Measurements from ENCODE around the gene CFAP77. TPM values are rescaled to one million over a fixed set of nuclear protein-coding genes. Genes with fewer than 3 reads are reported as not detected.

The CFAP77 gene
- total and polyA plus RNA-seq, 2 of the 13 experiments (the other 11 are each of a cell fraction or from before 2014, with no cell fraction given), result not detected

GRCh38 chr9:132457504-132458236 is 47.7 kb downstream of the CFAP77 start (continued):
- TF ChIP-seq, protein P1, sequence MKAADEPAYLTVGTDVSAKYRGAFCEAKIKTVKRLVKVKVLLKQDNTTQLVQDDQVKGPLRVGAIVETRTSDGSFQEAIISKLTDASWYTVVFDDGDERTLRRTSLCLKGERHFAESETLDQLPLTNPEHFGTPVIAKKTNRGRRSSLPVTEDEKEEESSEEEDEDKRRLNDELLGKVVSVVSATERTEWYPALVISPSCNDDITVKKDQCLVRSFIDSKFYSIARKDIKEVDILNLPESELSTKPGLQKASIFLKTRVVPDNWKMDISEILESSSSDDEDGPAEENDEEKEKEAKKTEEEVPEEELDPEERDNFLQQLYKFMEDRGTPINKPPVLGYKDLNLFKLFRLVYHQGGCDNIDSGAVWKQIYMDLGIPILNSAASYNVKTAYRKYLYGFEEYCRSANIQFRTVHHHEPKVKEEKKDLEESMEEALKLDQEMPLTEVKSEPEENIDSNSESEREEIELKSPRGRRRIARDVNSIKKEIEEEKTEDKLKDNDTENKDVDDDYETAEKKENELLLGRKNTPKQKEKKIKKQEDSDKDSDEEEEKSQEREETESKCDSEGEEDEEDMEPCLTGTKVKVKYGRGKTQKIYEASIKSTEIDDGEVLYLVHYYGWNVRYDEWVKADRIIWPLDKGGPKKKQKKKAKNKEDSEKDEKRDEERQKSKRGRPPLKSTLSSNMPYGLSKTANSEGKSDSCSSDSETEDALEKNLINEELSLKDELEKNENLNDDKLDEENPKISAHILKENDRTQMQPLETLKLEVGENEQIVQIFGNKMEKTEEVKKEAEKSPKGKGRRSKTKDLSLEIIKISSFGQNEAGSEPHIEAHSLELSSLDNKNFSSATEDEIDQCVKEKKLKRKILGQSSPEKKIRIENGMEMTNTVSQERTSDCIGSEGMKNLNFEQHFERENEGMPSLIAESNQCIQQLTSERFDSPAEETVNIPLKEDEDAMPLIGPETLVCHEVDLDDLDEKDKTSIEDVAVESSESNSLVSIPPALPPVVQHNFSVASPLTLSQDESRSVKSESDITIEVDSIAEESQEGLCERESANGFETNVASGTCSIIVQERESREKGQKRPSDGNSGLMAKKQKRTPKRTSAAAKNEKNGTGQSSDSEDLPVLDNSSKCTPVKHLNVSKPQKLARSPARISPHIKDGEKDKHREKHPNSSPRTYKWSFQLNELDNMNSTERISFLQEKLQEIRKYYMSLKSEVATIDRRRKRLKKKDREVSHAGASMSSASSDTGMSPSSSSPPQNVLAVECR (CRISPR knock-in tag; IDR thresholded peaks at IDR 0.05; ENCODE audit: borderline replicate concordance), result no peak

DNA sequence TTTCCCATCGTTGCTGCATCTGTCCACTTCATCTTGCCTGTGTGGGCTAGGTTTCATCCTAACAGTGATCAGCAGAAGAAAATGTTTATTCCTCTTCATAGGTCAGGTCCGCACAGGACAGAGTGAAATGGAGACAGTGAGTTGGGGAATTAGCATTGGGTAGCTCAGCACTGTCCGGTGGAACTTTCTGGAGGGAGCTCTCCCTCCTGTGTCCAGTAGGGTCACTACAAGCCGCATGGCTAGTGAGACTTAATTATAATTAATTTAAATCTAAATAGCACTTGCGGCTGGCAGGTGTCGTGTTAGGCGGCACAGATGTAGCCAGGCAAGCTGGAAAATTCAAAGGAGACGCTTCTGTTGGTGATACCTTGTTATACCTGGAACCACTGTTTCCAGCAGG is 48.4 kb downstream of the CFAP77 start:
- no peaks in the 10 kb centered on the region for H3K4me1 ChIP-seq (ENCODE audit: insufficient read depth, low read length)
- no peak overlapping the region for H2AFZ ChIP-seq (ENCODE audit: low read length)
- DNase-seq (ENCODE audit: low spot score) (no peak), FAIRE-seq (no peak), ATAC-seq (peak; percentile 43; the same call in 1 of the 3 replicates)
- H4K20me1 ChIP-seq (ENCODE audit: insufficient read depth, low read length), result no peaks in the 10 kb centered on the region
- H3K27ac ChIP-seq (ENCODE audit: extremely low read length, insufficient read depth, low read length), result no peak overlapping the region
- peaks cover 0 to 37% of the 10 kb centered on the region in 2 experiments for H3K27me3 ChIP-seq (ENCODE audit: control insufficient read depth in 1 of 2, insufficient read depth in 2 of 2, low read length in 2 of 2)
- H3K9me3 ChIP-seq (ENCODE audit: low read length), result no peaks in the 10 kb centered on the region
- in situ Hi-C loops (cut with HindIII; ENCODE audit: extremely low pct_ligation_motif_present, low pct_unique_long_range_greater_than_20kb), result no loop called here
- no peak overlapping the region for H3K4me3 ChIP-seq (replicated peaks in 1 of 3; ENCODE audit: insufficient read depth in 1 of 3, low read depth in 2 of 3, low read length in 3 of 3)
- intact Hi-C loops (cut with micrococcal nuclease; ENCODE audit: unreplicated experiment), result no loop called here
- no peaks in the 10 kb centered on the region for H3K79me2 ChIP-seq (ENCODE audit: insufficient read depth, low read length)
- H3K36me3 ChIP-seq (replicated peaks in 1 of 2; ENCODE audit: control insufficient read depth in 1 of 2, insufficient read depth in 2 of 2, low read length in 2 of 2), result no peaks in the 10 kb centered on the region
- ChIA-PET POLR2A (no interaction called here), CTCF (ENCODE audit: low intra/inter-chr PET ratio, low total read pairs) (no interaction called here)
- H3K4me2 ChIP-seq (ENCODE audit: low read depth, low read length), result no peak overlapping the region
- H3K9ac ChIP-seq (ENCODE audit: insufficient read depth, low read depth, low read length), result no peak overlapping the region
- WGBS (ENCODE audit: low lambda C conversion rate), result 66% methylated on average over 8 of the region's 8 CpGs
- no TSS peak for BruUV-seq (replicated peaks)
- TF ChIP-seq BRD4 (CRISPR knock-in tag; IDR thresholded peaks at IDR 0.05), result no peak
- no peak for TF ChIP-seq IRF2 (CRISPR knock-in tag; IDR thresholded peaks at IDR 0.05)
- TF ChIP-seq ZNF660 (CRISPR knock-in tag; IDR thresholded peaks at IDR 0.05; ENCODE audit: borderline replicate concordance, low read depth), result no peak
- TF ChIP-seq ZNF318 (CRISPR knock-in tag; IDR thresholded peaks at IDR 0.05), result no peak
- no peak for TF ChIP-seq NFATC3 (CRISPR knock-in tag; IDR thresholded peaks at IDR 0.05)
- TF ChIP-seq IKZF1 (IDR thresholded peaks at IDR 0.05), result no peak
- no peak for TF ChIP-seq ZNF296 (CRISPR knock-in tag; conservative IDR thresholded peaks at IDR 0.05)
- TF ChIP-seq RCOR2 (CRISPR knock-in tag; IDR thresholded peaks at IDR 0.05), result no peak
- TF ChIP-seq TCF12 (IDR thresholded peaks at IDR 0.05), result no peak
- no peak for TF ChIP-seq TCF12 (CRISPR knock-in tag; IDR thresholded peaks at IDR 0.05)
